ENCODE results near the gene MON1B.
A peak's percentile ranks its signal among the peaks of the same experiment; 100 is the strongest.
"Not testable (repeated sequence)": the region's sequence is repeated elsewhere in the genome, so short reads cannot be mapped to it uniquely, and the experiment has no call there.

MON1B gene

GRCh38 chr16:77199211-77199610 is 8.2 kb downstream of the MON1B start, which contains the start of gene SYCE1L:
Gene SYCE1L (plus strand): TSS chr16:77199408. CDS start chr16:77199452, 44 bp downstream.
- DNase-seq, result no peak

DNA sequence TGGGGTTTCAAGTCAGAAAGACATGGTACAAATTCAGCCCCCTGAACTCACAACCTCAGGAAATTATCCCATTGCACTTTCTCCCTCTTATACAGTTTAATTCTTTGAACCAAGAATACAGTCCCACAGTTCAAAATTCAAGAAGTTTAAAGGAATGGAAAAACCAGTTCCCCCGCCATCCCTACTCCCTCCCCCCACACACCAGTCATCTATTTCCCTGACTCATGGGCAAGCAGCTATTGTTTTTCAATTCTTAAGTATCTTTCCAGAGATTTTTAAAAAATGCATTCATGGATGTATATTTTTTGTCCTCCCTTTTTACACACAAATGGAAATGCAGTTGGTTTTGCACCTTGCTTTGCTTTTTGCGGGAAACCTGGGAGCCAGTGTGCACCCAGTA is 15.5 kb downstream of the MON1B start:
- no peak for DNase-seq

DNA sequence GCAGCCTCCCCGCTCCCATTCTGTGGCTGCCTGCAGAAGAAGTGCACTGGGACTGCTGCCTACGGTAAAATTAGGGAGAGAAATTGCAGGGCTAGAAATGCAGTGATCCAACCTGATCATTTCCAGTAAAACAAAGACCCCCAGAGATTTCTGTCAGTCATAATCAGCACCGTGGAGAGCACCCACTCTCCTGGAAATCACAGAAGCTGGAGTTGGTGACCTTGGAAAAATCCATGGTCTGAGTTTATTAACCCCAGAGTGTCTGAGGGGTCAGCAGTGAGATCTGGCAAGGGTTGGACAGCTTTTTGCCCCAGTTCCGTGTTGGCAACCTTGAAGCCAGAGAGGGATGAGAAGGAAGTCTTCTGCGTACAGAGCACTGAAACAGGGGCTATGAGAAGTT is 16.0 kb downstream of the MON1B start:
- no peak for DNase-seq

DNA sequence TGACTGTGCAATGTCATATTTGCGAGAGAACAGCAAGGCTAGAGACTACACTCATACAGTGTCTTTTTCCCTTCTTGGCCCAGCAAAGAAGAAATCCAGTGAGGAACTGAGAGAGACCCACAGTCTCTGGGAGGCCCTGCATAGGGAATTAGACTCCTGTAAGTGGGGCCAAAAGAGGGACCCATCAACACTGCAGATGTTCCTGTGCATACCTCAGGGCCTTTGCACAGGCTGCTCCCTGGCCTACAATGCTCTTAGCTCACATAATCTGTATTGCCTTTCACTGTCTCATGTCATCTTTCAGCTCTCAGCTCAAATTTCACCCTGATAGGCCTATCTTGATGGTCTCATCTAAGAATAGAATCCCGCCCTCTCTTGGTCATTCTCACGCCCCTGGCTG is 17.4 kb downstream of the MON1B start:
- DNase-seq, result no peak

GRCh38 chr16:77211880-77212740 is 21.1 kb downstream of the MON1B start:
- DNase-seq, result peak; percentile 91

DNA sequence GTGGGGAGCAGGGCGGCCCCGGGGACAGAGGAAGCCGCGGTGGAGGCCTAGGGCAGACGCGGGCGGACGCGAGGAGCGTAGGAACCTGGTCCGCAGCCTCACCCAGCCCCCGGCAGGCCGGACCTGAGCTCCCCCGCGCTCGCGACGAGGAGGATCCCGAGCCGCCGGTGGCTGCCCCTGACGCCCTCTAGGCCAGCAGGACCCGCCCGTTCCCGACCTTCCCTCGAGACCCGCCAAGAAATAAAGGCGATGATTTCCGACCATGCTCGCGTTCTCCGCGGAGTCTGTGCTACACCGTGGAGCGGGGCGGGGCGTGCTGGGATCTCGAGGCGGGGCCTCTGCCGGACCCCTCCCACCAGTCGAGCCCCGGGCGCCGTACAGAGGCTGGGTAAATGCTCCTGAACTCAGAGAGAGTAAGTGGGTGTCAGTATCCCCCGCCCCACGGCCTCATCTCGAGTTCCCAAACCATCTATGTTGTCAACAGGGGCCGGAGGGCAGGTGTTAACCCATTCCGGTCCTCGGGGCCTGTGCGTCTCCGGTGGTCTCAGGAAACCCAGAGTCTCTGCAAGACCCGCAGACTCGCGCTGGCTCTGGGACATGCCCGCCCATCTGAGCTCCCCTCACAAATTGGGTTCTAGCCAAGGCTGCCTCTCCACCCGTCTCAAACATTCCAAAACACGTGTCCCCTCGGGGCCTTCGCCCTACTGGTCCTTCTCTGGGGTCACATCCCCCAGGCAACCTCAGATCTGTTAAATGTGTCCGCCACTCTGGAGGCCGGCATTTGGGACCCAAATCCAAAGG is 22.0 kb downstream of the MON1B start:
- DNase-seq, result peak; percentile 69

DNA sequence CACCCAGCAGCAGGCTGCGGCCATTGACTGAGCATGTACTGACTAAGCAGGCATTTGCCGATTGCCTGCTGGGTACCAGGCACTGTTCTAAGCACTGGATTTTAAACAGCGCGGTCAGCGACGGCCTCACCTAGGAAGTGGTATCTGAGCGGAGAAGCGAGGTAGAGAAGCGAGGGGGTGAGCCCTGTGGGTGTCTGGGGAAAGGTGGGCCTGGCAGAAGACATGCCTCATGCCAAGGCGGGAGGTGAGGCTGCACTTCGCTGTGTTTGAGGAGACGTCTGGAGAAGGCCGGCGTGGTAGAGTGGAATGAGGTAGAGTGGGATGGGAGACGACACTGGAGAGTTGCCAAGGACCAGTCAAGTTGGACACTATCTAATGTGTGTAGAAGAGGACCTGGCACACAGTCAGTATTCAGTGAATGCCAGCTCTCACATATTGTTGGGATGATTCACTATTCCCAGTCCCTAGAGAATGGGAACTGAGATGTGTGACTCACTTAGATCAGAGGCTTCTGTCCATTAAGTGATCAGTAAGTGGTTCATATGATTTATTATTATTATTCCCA is 22.6 kb downstream of the MON1B start:
- DNase-seq, result peak; percentile 57

GRCh38 chr16:77214411-77215138 is 23.6 kb downstream of the MON1B start:
- DNase-seq, result peak; percentile 5

DNA sequence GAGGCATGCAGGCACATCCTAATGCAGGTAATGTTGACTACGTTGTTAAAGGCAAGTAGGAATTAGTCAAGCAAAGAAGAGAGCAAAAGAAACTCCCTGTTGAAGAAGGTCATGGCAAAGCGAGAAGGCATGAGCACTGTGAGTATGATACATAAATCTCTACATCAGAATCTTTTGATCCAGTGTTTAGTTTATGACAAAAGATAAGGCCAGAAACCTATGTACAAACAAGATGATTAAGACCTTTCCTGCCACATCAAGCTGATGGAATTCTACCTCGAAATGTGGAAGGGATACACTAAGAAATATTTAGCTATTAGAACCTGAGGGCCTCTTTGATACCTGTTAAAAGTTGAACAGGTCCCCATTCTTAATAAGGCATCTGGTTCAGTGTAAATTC is 28.4 kb downstream of the MON1B start:
- DNase-seq, result no peak

DNA sequence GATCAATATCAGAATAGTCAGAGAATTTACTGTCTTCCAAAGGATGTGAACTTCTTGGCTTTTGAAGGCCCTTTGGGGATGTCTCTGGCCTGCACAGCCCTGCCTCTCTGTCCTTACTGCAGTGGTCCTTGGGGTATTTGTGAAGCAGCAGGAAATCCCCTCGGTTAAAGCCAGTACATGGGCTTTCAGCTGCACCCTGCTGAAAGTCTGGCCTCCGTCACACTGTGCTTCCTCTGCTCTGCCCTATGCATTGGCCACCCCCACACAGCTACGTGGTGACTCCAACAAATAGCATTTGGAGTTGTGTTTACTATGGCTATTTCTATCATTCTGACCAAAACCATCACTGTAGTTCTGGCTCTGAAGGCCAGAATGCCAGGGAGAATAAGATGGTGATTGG is 29.4 kb downstream of the MON1B start:
- no peak for DNase-seq

DNA sequence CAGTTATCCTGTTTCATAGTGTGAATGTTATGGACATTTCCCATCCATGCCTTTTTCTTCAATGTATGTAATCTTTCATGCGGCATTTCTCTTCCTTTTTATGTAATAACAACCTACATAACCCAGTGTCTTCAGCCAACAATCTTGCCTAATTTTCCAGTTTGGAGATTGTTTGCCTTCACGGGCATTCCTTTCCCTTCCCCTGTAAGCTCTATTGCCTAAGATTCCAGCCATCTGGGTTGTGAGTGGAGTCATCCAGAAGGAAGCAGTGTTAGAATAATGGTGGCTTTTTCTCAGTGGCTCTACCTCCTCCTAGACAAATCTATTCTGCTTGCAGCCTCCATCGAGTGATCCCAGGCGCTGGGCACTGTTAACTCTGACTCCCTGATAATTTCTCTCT is 30.5 kb downstream of the MON1B start:
- DNase-seq, result no peak

DNA sequence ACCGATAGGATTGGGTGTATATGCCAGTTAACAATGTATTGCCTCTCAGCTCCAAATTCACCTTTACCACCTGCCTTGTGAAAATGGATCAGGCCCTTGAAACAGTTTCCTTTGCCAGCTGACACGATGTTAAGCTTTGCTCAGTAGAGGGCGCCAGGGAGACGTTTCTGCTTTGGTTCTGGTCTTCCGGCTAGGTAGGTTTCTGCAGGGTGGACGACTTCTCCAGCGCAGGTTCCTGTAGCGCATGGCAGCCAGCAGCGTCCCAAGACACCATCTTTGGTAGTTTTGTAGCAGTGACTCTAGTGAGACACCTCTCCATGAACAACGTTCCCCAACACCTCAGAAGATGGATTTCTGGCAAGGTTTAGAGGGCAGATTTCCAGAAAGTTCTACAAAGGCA is 32.2 kb downstream of the MON1B start:
- DNase-seq, result peak; percentile 15

- no peak for DNase-seq
Measured at GRCh38 chr16:77225182-77225581, 34.2 kb downstream of the MON1B start.

DNA sequence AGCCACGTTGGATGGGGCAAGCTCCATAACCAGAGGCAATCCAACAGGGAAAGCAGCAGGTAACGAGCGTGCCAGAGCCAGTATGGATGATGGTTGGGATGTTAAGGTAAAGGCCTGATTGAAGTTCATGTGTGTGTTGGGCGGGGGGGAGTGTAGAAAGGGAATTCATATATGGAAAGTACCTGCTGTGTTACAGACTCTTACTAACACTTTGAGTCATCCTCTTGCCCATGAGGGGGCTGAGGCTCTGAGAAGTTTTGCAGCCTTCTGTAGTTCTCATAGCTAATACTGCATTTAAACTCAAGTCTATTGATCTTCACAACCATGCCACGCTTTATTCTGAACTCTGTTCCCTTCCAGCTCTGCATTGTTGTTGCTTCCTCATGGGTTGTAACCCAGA is 36.8 kb downstream of the MON1B start:
- DNase-seq, result no peak

DNA sequence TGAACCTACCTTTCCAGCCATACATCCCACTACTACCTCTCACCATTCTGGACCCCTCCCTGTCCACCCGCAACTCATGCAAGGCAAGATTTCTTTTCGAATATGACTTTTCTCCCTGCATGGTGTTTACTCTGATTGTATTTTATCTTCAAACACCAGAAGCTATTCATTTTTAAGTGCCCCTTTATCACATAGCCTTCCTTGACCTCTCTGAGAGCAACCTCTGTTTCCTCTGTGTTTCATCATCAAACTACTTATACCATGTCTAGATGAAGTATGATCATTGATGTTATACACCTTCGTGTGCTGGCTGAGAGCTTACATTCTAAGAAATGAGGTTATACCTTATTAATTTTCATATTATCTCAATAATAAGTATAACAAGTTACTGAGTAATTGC is 40.1 kb downstream of the MON1B start:
- no peak for DNase-seq

GRCh38 chr16:77233799-77234519 is 43.0 kb downstream of the MON1B start:
- no peak for DNase-seq

- no peak for DNase-seq
Measured at GRCh38 chr16:77234611-77235010, 43.6 kb downstream of the MON1B start.

- DNase-seq, result peak; percentile 71
Measured at GRCh38 chr16:77236063-77236511, 45.1 kb downstream of the MON1B start.

DNA sequence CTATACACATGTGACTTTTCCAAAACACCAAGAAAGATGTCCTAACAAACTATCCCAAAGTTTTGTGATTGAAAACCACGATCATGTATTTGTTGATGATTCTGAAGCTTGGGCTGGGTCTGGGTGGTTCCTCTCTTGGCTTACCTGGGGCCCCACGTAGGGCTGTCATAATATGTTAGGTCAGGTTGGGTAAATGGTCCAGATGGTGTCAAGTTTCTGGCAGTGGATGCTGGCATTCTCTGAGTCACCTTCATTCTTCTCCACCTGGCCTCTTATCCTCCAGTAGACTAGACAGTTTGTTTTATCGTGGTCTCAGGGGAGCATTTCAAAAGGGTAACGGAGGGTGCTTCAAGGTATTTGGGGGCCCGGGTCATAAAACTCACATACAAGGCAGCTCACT is 47.6 kb downstream of the MON1B start:
- peak; percentile 32 for DNase-seq

GRCh38 chr16:77242471-77242870 is 51.5 kb downstream of the MON1B start:
- not testable (repeated sequence) for DNase-seq

- no peak for DNase-seq
Measured at GRCh38 chr16:77246150-77246549, 55.2 kb downstream of the MON1B start.

GRCh38 chr16:77250400-77250799 is 59.4 kb downstream of the MON1B start:
- no peak for DNase-seq
